Measurements from ENCODE around the gene GPC6. TPM values are rescaled to one million over a fixed set of nuclear protein-coding genes. Genes with fewer than 3 reads are reported as not detected.
"Not testable (repeated sequence)": the region's sequence is repeated elsewhere in the genome, so short reads cannot be mapped to it uniquely, and the experiment has no call there.

The GPC6 gene
- total RNA-seq, 6 donors from 2014 or later = 1.3 to 7.3 (median 3.4) TPM

DNA sequence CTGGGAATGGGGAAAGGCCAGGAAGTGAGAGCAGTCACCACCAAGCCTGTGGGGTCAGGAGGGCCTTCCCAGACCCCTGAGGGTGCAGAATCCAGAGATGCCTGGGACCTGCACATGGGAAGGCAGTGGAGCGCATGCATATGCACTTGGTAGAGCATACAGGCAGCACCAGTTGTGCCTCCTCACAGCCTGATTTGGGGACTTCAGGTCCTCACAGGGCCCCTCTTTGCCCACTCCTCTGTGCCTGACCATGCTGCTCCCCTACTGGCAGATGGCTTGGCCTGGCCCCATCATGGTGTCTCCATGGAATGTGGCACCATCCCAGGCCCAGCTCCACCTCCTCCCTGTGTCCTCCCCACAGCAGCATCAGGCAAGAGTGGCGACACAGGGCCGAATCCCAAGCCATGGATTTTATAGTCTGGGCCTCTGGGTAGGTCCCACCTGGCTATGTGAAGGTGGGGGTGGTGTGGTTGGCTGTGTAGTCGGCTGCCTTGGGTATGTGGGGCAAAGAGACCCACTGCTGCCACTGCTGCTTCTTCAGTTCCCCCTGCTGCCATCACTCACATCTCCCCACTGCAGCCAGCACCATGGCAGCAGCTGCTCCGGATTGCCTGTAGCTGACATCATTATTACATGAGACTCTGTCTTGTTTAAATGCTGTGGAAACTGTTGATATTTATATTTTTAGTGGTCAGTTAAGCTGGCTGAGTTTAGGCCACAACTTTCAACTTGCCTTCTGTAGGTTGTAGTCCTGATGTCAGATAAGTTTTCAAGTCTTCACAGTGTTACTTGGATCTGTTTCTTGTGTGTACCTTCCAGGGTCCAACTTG is 247.0 kb downstream of the GPC6 start:
- no peaks in the 10 kb centered on the region for H3K9me3 ChIP-seq
- H3K4me1 ChIP-seq = no peaks in the 10 kb centered on the region
- DNase-seq (no peak), ATAC-seq (ENCODE audit: low FRiP score in 2 of 2) (peak; percentile 31 to 55)
- no peaks in the 10 kb centered on the region for H3K27me3 ChIP-seq
- H3K4me3 ChIP-seq = no peak overlapping the region
- WGBS, 2 donors = 67 to 71% methylated on average over 1 to 5 of the region's 5 CpGs
- TF ChIP-seq POLR2A (IDR thresholded peaks at IDR 0.05) (no peak), EP300 (IDR thresholded peaks at IDR 0.05) (no peak), POLR2AphosphoS5 (IDR thresholded peaks at IDR 0.05) (no peak)
- TF ChIP-seq, protein P1, sequence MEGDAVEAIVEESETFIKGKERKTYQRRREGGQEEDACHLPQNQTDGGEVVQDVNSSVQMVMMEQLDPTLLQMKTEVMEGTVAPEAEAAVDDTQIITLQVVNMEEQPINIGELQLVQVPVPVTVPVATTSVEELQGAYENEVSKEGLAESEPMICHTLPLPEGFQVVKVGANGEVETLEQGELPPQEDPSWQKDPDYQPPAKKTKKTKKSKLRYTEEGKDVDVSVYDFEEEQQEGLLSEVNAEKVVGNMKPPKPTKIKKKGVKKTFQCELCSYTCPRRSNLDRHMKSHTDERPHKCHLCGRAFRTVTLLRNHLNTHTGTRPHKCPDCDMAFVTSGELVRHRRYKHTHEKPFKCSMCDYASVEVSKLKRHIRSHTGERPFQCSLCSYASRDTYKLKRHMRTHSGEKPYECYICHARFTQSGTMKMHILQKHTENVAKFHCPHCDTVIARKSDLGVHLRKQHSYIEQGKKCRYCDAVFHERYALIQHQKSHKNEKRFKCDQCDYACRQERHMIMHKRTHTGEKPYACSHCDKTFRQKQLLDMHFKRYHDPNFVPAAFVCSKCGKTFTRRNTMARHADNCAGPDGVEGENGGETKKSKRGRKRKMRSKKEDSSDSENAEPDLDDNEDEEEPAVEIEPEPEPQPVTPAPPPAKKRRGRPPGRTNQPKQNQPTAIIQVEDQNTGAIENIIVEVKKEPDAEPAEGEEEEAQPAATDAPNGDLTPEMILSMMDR (IDR thresholded peaks at IDR 0.05) = no peak
- no peak overlapping the region for H3K27ac ChIP-seq
- no peaks in the 10 kb centered on the region for H3K36me3 ChIP-seq

- no peaks in the 10 kb centered on the region for H3K9me3 ChIP-seq
- TF ChIP-seq POLR2A (IDR thresholded peaks at IDR 0.05) = no peak
- no peak for TF ChIP-seq POLR2AphosphoS5 (IDR thresholded peaks at IDR 0.05)
- TF ChIP-seq EP300 (IDR thresholded peaks at IDR 0.05) = no peak
- TF ChIP-seq, protein P1 (IDR thresholded peaks at IDR 0.05) = no peak
These were observed 249.6 kb downstream of the GPC6 start for GRCh38 chr13:93476175-93476574.

GRCh38 chr13:93477238-93477637 is 250.6 kb downstream of the GPC6 start:
- TF ChIP-seq EP300 (IDR thresholded peaks at IDR 0.05) = no peak
- TF ChIP-seq, protein P1 (IDR thresholded peaks at IDR 0.05) = no peak
- no peak for TF ChIP-seq POLR2A (IDR thresholded peaks at IDR 0.05)
- TF ChIP-seq POLR2AphosphoS5 (IDR thresholded peaks at IDR 0.05) = no peak

More at GRCh38 chr13:93476175-93476574, 249.6 kb downstream of the GPC6 start:
- no peak for ATAC-seq (ENCODE audit: low FRiP score in 2 of 2)
- Histone ChIP-seq H3K4me1 (no peaks in the 10 kb centered on the region), H3K4me3 (no peak overlapping the region), H3K27me3 (no peaks in the 10 kb centered on the region), H3K27ac (no peak overlapping the region), H3K36me3 (no peaks in the 10 kb centered on the region)
- no peak for DNase-seq
- 75 to 79% methylated on average over 8 of the region's 8 CpGs for WGBS, 2 donors

DNA sequence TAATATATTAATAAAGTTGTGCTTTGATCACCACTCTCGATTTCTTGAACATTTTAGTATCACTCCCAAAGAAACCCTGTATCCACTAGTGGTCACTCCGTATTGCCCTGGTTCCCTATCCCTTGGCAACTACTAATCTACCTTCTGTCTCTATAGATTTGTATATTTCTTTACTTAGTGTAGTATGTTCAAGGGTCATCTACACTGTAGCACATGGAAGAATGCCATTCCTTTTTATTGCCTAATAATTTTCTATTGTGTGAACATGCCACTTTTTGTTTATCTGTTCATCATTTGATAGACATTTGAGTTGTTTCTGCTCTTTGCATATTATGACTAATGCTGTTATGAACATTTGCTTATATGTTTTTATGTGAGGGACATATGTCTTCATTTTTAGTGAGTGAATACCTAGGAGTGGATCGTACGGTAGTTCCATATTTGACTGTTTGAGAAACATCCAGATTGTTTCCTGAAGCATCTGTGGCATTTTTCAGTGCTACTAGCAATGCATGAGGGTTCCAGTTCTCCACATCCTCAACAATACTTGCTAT is 254.0 kb downstream of the GPC6 start:
- 86 to 90% methylated on average over 4 of the region's 4 CpGs for WGBS, 2 donors
- no peak for TF ChIP-seq POLR2A (IDR thresholded peaks at IDR 0.05)
- TF ChIP-seq, protein P1 (IDR thresholded peaks at IDR 0.05) = no peak
- no peak for TF ChIP-seq POLR2AphosphoS5 (IDR thresholded peaks at IDR 0.05)
- no peak for TF ChIP-seq EP300 (IDR thresholded peaks at IDR 0.05)

More at GRCh38 chr13:93477238-93477637, 250.6 kb downstream of the GPC6 start:
- DNase-seq (no peak), ATAC-seq (ENCODE audit: low FRiP score in 2 of 2) (no peak)
- H3K36me3 ChIP-seq = no peaks in the 10 kb centered on the region
- no peaks in the 10 kb centered on the region for H3K9me3 ChIP-seq
- H3K4me3 ChIP-seq = no peak overlapping the region
- no peaks in the 10 kb centered on the region for H3K4me1 ChIP-seq
- H3K27me3 ChIP-seq = no peaks in the 10 kb centered on the region
- H3K27ac ChIP-seq = no peak overlapping the region

GRCh38 chr13:93496117-93496516 is 269.5 kb downstream of the GPC6 start:
- H3K4me3 ChIP-seq; ATAC-seq (ENCODE audit: low FRiP score in 2 of 2); H3K4me1 ChIP-seq; H3K27me3 ChIP-seq; H3K27ac ChIP-seq; H3K9me3 ChIP-seq; H3K36me3 ChIP-seq: not testable (repeated sequence)
- DNase-seq = peak in 1 of 2 donors; percentile 45
- 79 to 81% methylated on average over 19 to 21 of the region's 21 CpGs for WGBS, 2 donors

More for the DNA sequence above, 254.0 kb downstream of the GPC6 start:
- no peak for ATAC-seq (ENCODE audit: low FRiP score in 2 of 2)
- Histone ChIP-seq H3K4me1 (no peaks in the 10 kb centered on the region), H3K27ac (no peak overlapping the region), H3K27me3 (no peaks in the 10 kb centered on the region), H3K4me3 (no peak overlapping the region), H3K36me3 (no peaks in the 10 kb centered on the region), H3K9me3 (no peaks in the 10 kb centered on the region)
- DNase-seq = no peak
